Right forelimb (tissue), 1 donor: Measurements from ENCODE around the gene LDHB.
"Not testable (repeated sequence)": the region's sequence is repeated elsewhere in the genome, so short reads cannot be mapped to it uniquely, and the experiment has no call there.

ENCODE experiments used
- DNase-seq: peaks from one replicate; pipeline ENCODE4 v3.0.0-alpha.2; 2018

LDHB gene

GRCh38 chr12:21606175-21606574 is 51.5 kb downstream of the LDHB start:
- DNase-seq = no peak

GRCh38 chr12:21604245-21605101 is 53.2 kb downstream of the LDHB start, which contains the start of gene GYS2:
Gene GYS2, minus strand, starts transcription at chr12:21604847. Its CDS starts 255 bp downstream, at chr12:21604592.
- no peak for DNase-seq

GRCh38 chr12:21602774-21603173 is 54.9 kb downstream of the LDHB start:
- no peak for DNase-seq

- DNase-seq = no peak
These were observed 57.4 kb downstream of the LDHB start for GRCh38 chr12:21600196-21600595.

- no peak for DNase-seq
These were observed 58.3 kb downstream of the LDHB start for GRCh38 chr12:21599143-21599999.

GRCh38 chr12:21598651-21599050 is 59.0 kb downstream of the LDHB start:
- no peak for DNase-seq

- DNase-seq = not testable (repeated sequence)
These were observed 62.3 kb downstream of the LDHB start for GRCh38 chr12:21595356-21595755.

- no peak for DNase-seq
These were observed 72.2 kb downstream of the LDHB start for GRCh38 chr12:21585485-21585884.
